ENCODE measurements around the gene BRWD1. TPM values are rescaled to one million over a fixed set of nuclear protein-coding genes. Genes with fewer than 3 reads are reported as not detected.

The BRWD1 gene
- total RNA-seq, 1 experiment from 2014 or later, result 53.3 TPM

- H3K4me1 Mint-ChIP-seq, result no peaks in the 10 kb centered on the region
- peak overlapping the region; percentile 48; the same call in 1 of the 2 replicates for H3K27ac Mint-ChIP-seq
- ChIA-PET POLR2A (interaction anchor here (0.5 to 1.2 kb wide), 3 partner anchors 11 to 87 kb away, joined by 3 read pairs; no protein-coding TSS in a partner anchor), CTCF (interaction anchor here (0.8 kb wide), 1 partner anchor 144 kb away, joined by 3 read pairs; no protein-coding TSS in a partner anchor)
- no peaks in the 10 kb centered on the region for H3K27me3 Mint-ChIP-seq (ENCODE audit: low read depth)
- peaks cover 14% of the 10 kb centered on the region for H3K9me3 Mint-ChIP-seq
- ATAC-seq, result no peak
- H3K4me3 Mint-ChIP-seq, result no peak overlapping the region
- no peak for TF ChIP-seq TP53 (CRISPR knock-in tag; IDR thresholded peaks at IDR 0.05)
- TF ChIP-seq ZNF281 (CRISPR knock-in tag; IDR thresholded peaks at IDR 0.05), result no peak
- no peak for TF ChIP-seq IRF1 (CRISPR knock-in tag; IDR thresholded peaks at IDR 0.05)
- no peak for TF ChIP-seq JAZF1 (CRISPR knock-in tag; IDR thresholded peaks at IDR 0.05)
- no peak for TF ChIP-seq PRDM15 (CRISPR knock-in tag; IDR thresholded peaks at IDR 0.05)
- no peak for TF ChIP-seq ZNF423 (CRISPR knock-in tag; IDR thresholded peaks at IDR 0.05)
- TF ChIP-seq RELA (CRISPR knock-in tag; IDR thresholded peaks at IDR 0.05; ENCODE audit: borderline replicate concordance), result no peak
- TF ChIP-seq ZNF671 (CRISPR knock-in tag; IDR thresholded peaks at IDR 0.05), result no peak
- no peak for TF ChIP-seq ZNF512 (CRISPR knock-in tag; IDR thresholded peaks at IDR 0.05; ENCODE audit: borderline replicate concordance)
- no peak for TF ChIP-seq ZNF138 (CRISPR knock-in tag; conservative IDR thresholded peaks at IDR 0.05)
- TF ChIP-seq FOXJ3 (CRISPR knock-in tag; IDR thresholded peaks at IDR 0.05; ENCODE audit: borderline replicate concordance), result no peak
- no peak for DNase-seq (ENCODE audit: low spot score)
- H3K36me3 Mint-ChIP-seq, result peaks cover 67% of the 10 kb centered on the region
These were observed 12.8 kb downstream of the BRWD1 start for GRCh38 chr21:39300587-39300986.

- Mint-ChIP-seq H3K36me3 (peaks cover 78% of the 10 kb centered on the region), H3K27ac (no peak overlapping the region)
- TF ChIP-seq AR (CRISPR knock-in tag; IDR thresholded peaks at IDR 0.05) (no peak), ATF1 (CRISPR knock-in tag; IDR thresholded peaks at IDR 0.05) (no peak), ZNF317 (CRISPR knock-in tag; IDR thresholded peaks at IDR 0.05; ENCODE audit: borderline replicate concordance, low read depth) (no peak), ZMAT4 (CRISPR knock-in tag; IDR thresholded peaks at IDR 0.05) (no peak), ZBTB43 (CRISPR knock-in tag; IDR thresholded peaks at IDR 0.05) (no peak), ZNF219 (CRISPR knock-in tag; IDR thresholded peaks at IDR 0.05; ENCODE audit: borderline replicate concordance) (no peak), CREM (CRISPR knock-in tag; IDR thresholded peaks at IDR 0.05) (no peak), TP53 (CRISPR knock-in tag; IDR thresholded peaks at IDR 0.05) (no peak), RORB (CRISPR knock-in tag; IDR thresholded peaks at IDR 0.05) (no peak), CTCF (IDR thresholded peaks at IDR 0.05) (no peak)
These were observed 16.5 kb downstream of the BRWD1 start for GRCh38 chr21:39296891-39297290.

More at GRCh38 chr21:39296891-39297290, 16.5 kb downstream of the BRWD1 start:
- no peak for ATAC-seq
- CTCF ChIA-PET, result no interaction called here
- Mint-ChIP-seq H3K27me3 (ENCODE audit: low read depth) (no peaks in the 10 kb centered on the region), H3K4me3 (no peak overlapping the region), H3K4me1 (no peaks in the 10 kb centered on the region), H3K9me3 (peaks cover 14% of the 10 kb centered on the region)
- DNase-seq (ENCODE audit: low spot score), result no peak
- POLR2A ChIA-PET, result no interaction called here

Measured in WTC11 (cell line).